Lower lobe of right lung (tissue), 2 donors: ENCODE results near the gene CCDC92B. TPM values are rescaled to one million over a fixed set of nuclear protein-coding genes. Genes with fewer than 3 reads are reported as not detected.
A peak's percentile ranks its signal among the peaks of the same experiment; 100 is the strongest.

Experiments
- ATAC-seq, 2 donors: fragments of 200-7000 bp; cut with Tn5 transposase; one replicate each; pipeline ENCODE4 v1.9.1; 2020 to 2022; ENCODE audit warnings: mild to moderate bottlenecking in 2 of 2, moderate library complexity in 2 of 2
- DNase-seq: peaks from one replicate; pipeline ENCODE4 v3.0.0-alpha.2; 2020
- H3K27ac ChIP-seq: fragments of 200-600 bp; one replicate; pipeline ENCODE4 v1.8.0; 2022
- H3K27me3 ChIP-seq: fragments of 200-600 bp; one replicate; pipeline ENCODE4 v1.8.0; 2022; ENCODE audit warnings: low read depth
- H3K36me3 ChIP-seq: fragments of 200-600 bp; one replicate; pipeline ENCODE4 v1.8.0; 2022; ENCODE audit warnings: mild to moderate bottlenecking
- H3K4me1 ChIP-seq: fragments of 200-600 bp; one replicate; pipeline ENCODE4 v1.8.0; 2022
- H3K4me3 ChIP-seq: fragments of 200-600 bp; one replicate; pipeline ENCODE4 v1.8.0; 2022; ENCODE audit warnings: mild to moderate bottlenecking
- H3K9me3 ChIP-seq: fragments of 200-600 bp; one replicate; pipeline ENCODE4 v1.8.0; 2022
- intact Hi-C: fragments of 100-400 bp; cut with DNase I; formaldehyde crosslinking; loops from one replicate; pipeline ENCODE4 v1.11.0; 2022
- total RNA-seq: library from RNA; stranded (reverse); fragmentation: NEBNext Ultra II Directional; extraction: Animal tissue kit (Norgen Biotek cat#: 25700); gene quantifications from one replicate; pipeline ENCODE4 v1.2.1, GENCODE V29; 2021
- TF ChIP-seq, protein P1 (sequence below): fragments of 200-600 bp; IDR thresholded peaks from one replicate; pipeline ENCODE4 v1.8.0; 2022; ENCODE audit warnings: antibody characterized with exemption, mild to moderate bottlenecking
- donor health status: DM: no; HTN: yes; CAD: no; lungs with severe emphysema.

Gene CCDC92B
- total RNA-seq, 1 donor from 2014 or later = 0.12 TPM

DNA sequence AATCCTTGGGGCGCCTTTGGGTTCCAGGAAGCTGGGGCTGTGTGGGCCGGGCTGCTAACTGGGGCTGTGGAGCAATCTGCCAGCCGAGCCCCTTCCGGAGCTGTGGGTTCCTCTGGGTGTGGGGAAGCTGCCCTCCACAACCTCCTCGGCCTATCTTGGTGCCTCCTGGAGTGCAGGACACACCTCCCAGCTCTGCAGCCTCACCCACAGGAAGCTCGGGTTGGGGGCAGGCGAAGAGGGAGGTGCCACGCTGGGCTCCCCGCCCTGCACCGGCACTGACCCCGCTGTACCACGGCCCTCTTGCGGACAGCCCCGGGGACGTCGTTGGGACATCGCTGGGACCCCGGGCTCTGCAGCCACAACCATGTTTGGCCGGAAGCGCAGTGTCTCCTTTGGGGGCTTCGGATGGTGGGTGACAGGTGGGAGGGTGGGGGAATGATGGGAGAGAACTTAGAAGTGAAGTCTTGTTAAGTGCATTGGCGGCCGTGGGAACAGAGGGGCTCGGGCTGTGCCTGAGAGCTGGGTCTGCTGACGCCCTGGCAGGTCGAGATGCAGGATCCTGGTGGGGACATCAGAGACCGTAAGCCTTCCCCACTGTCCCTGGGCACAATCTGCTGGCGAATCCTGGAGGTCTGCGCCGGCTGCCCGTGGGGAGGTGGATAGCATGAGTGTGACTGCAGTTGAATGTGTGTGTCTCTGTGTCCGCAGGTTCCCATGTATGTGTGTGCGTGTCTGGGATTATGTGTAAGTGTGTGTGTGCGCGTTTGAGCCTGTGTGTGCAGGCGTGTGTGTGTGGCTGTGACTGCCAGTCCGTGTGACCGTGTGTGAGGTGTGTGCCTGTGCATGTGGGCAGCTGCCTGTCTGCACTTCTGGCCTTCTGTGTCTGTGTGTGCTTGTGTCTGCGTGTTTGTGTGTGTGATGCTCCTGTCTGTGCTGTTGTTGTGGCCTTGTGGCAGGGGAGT, 47.0 kb upstream of the CCDC92B start, which contains the start of gene RAP1GAP2:
RAP1GAP2 (plus strand) TSS at position 275 of the 962 bp plus-strand sequence; CDS start at position 365, 90 bp downstream.
- no peaks in the 10 kb centered on the region for H3K9me3 ChIP-seq
- H3K4me3 ChIP-seq = peak within 1 kb of the TSS; percentile 51
- TF ChIP-seq, protein P1, sequence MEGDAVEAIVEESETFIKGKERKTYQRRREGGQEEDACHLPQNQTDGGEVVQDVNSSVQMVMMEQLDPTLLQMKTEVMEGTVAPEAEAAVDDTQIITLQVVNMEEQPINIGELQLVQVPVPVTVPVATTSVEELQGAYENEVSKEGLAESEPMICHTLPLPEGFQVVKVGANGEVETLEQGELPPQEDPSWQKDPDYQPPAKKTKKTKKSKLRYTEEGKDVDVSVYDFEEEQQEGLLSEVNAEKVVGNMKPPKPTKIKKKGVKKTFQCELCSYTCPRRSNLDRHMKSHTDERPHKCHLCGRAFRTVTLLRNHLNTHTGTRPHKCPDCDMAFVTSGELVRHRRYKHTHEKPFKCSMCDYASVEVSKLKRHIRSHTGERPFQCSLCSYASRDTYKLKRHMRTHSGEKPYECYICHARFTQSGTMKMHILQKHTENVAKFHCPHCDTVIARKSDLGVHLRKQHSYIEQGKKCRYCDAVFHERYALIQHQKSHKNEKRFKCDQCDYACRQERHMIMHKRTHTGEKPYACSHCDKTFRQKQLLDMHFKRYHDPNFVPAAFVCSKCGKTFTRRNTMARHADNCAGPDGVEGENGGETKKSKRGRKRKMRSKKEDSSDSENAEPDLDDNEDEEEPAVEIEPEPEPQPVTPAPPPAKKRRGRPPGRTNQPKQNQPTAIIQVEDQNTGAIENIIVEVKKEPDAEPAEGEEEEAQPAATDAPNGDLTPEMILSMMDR = no peak
- H3K27ac ChIP-seq = peak within 1 kb of the TSS; percentile 46
- intact Hi-C loops = no loop called here
- peak; percentile 93 for DNase-seq
- H3K4me1 ChIP-seq = peaks cover 17% of the 10 kb centered on the region
- ATAC-seq = peak; percentile 87 to 90
- peaks cover 8% of the 10 kb centered on the region for H3K27me3 ChIP-seq
- no peaks in the 10 kb centered on the region for H3K36me3 ChIP-seq

GRCh38 chr17:2795441-2796163, 46.1 kb upstream of the CCDC92B start:
- Histone ChIP-seq H3K27me3 (peaks cover 16% of the 10 kb centered on the region), H3K4me1 (peaks cover 22% of the 10 kb centered on the region), H3K4me3 (peak overlapping the region; percentile 51), H3K9me3 (no peaks in the 10 kb centered on the region), H3K27ac (peak overlapping the region; percentile 46), H3K36me3 (no peaks in the 10 kb centered on the region)
- DNase-seq (no peak), ATAC-seq (peak; percentile 4 to 17)
- TF ChIP-seq, protein P1 = no peak
- intact Hi-C loops = no loop called here

DNA sequence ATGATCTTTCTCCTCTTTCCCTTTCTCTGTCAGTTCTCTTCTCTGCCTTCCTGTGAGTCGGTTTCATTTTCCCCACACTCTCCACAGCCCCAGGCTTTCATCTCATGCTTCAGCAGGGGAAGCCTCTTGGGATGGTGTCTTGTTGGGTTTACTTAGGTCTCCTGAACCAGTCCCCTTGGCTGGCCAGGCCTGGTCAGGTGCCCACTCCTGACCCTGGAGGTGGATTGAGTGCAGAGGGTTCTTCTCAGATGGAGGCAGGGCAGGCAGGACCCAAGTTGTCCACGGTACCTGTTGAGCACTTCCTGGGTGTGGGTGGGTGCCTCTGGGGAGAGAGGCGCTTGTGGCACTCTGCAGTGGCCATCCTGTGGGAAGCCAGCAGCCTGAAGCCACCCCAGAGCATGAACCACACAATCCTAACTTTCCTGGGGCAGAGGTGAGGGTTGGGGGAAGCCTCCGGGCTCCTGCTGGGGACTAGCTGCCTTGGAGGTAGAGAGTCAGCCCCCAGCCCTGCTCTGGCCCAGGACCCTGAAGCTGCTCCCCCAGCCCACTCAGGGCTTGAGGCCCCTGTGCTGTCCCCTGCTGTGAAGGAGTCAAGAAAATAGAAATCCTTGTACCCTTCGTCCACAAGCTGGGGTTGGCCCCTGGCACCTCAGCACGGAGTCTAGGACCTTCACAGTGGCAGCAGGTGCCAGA, 44.8 kb upstream of the CCDC92B start:
- Histone ChIP-seq H3K4me1 (peaks cover 24% of the 10 kb centered on the region), H3K27me3 (peaks cover 18% of the 10 kb centered on the region), H3K9me3 (no peaks in the 10 kb centered on the region), H3K4me3 (no peak overlapping the region), H3K36me3 (no peaks in the 10 kb centered on the region), H3K27ac (no peak overlapping the region)
- DNase-seq (no peak), ATAC-seq (no peak)
- intact Hi-C loops = no loop called here
- TF ChIP-seq, protein P1 = no peak

GRCh38 chr17:2792366-2793169, 43.1 kb upstream of the CCDC92B start:
- no peak overlapping the region for H3K27ac ChIP-seq
- no peak overlapping the region for H3K4me3 ChIP-seq
- no peaks in the 10 kb centered on the region for H3K9me3 ChIP-seq
- intact Hi-C loops = no loop called here
- peaks cover 18% of the 10 kb centered on the region for H3K27me3 ChIP-seq
- H3K4me1 ChIP-seq = peaks cover 24% of the 10 kb centered on the region
- no peaks in the 10 kb centered on the region for H3K36me3 ChIP-seq
- TF ChIP-seq, protein P1 = no peak
- DNase-seq = no peak
- ATAC-seq = no peak
